HUDEP-2 (cell line): ENCODE measurements around the gene EPHX1.
A peak's percentile ranks its signal among the peaks of the same experiment; 100 is the strongest.
"Not testable (repeated sequence)": the region's sequence is repeated elsewhere in the genome, so short reads cannot be mapped to it uniquely, and the experiment has no call there.

Source experiments
- DNase-seq, 76 experiments: peaks; one replicate each; lab custom pipeline; 2025; ENCODE audit not compliant: unreplicated experiment in 76 of 76; lab: John Stamatoyannopoulos, UW

EPHX1 gene

GRCh38 chr1:225815526-225816178 is 5.7 kb downstream of the EPHX1 start:
- DNase-seq, result no peak

GRCh38 chr1:225816643-225817538 is 7.0 kb downstream of the EPHX1 start:
- no peak for DNase-seq

DNA sequence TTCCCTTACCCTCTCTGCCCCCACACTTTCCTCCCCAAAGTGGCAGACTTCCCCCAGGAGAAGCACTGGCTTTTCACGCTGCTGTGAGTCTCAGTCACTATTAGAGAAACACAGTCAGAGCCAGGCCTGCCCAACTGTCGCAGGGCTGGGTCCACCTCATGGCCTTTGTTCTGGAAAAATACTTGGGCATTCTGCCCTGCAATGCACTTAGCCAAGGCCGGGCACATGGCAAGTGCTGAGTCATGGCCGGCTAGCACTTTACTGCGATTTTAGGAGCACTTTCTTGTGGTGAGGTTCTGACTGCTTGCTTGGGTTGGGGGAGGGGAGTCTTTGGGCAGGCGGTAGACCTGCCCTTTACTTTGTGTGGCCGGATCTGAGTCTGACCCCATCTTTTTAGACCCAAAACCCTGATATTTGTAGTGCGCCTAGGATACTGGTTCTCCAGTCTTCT is 7.7 kb downstream of the EPHX1 start:
- DNase-seq, result peak in 69 of 76 experiments; percentile 32 to 85 (median 69)

GRCh38 chr1:225818229-225818628 is 8.3 kb downstream of the EPHX1 start:
- no peak for DNase-seq

DNA sequence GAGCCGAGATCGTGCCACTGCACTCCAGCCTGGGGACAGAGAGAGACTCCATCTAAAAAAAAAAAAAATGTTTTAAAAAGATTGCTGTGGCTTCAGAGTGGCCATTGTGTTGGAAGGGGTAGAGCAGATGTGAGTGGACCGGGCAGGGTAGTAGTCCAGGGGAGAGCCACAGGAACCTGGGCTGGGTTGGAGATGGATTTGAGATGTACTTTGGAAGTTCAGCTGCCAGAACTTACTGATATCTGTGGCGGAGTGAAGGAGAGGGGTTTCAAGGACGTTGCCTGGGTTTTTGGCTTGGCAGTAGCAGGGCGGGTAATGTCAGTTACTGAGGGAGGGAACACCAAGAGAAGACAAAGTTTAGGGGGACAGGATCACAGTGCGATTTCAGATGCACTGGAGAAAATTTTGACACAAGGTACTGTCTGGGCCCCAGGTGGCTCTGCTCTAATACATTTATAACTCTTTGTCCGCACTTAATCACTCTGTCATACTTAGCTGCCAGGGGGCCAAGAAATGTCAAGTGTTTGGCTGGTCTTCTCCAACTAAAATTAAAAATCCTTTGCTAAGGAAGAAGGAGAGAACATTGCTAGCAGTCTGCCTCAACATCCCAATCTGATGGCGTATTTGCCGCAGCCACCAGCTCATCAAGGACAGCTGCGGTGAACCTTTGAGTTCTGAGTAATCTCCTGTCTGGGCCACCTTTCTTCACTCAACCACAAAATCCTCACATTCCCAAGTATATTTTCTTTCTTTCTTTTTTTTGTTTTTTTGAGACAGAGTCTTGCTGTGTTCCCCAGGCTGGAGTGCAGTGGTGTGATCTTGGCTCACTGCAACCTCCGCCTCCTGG is 9.6 kb downstream of the EPHX1 start:
- DNase-seq, result no peak

DNA sequence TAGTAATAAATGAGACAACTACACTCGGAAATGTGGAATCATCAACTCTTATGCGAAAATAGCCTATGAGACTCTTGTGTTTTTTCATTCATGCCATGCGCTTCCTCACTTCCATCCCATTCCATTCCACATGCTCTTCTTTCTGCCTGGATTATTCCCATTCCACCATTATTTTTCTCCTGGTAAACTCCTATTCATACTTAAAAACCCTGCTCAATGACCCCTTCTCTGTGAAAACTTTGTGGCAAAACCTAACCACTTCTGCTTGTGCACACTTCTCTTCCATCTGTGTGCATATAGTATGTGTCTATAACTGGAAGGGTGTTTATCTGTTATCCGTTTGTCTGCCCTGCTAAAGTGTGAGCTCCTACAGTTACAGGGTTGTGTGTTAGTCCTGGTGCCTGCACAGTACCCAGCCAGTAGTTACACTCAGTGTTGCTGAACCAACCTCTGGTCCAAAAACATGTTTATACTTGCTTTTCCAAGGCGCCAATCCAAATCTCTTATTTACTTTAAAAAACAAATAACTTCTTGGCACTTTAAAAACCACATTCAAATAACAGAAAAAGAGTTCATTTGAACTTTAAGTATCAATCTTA is 10.7 kb downstream of the EPHX1 start:
- DNase-seq, result peak in 1 of 76 experiments; percentile 17

DNA sequence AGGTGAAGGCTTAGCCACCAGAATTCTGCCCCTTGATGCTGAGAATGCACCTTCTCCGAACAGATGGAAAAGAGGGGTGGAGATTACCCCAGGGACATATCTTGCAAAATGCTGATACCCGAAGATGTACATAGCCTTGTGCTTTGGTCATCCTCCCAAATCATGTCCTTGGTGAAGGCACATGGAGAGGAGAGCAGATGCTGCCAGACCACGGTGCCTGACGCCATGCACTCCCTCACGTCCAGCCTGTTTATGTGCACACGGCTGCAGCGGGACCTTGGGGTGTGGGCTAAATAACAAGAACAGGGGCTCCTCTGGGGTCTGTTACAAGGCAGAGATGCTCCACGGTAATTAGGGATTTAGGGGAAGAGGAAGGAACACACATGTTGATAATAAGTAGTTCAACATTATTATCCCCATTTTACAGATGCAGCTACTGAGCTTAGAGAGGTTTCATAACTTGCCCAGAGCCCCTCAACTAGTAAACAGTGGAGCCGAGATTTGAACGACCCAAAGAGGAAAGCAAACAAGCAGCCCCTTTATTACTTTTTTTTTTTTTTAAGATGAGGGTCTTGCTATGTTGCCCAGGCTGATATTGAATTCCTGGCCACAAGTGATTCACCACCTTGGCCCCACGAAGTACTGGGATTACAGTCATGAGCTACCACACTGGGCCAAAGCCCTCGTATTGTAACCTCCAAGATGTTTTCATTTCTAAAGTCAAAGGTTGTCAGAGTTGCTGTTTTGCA is 12.9 kb downstream of the EPHX1 start:
- no peak for DNase-seq

DNA sequence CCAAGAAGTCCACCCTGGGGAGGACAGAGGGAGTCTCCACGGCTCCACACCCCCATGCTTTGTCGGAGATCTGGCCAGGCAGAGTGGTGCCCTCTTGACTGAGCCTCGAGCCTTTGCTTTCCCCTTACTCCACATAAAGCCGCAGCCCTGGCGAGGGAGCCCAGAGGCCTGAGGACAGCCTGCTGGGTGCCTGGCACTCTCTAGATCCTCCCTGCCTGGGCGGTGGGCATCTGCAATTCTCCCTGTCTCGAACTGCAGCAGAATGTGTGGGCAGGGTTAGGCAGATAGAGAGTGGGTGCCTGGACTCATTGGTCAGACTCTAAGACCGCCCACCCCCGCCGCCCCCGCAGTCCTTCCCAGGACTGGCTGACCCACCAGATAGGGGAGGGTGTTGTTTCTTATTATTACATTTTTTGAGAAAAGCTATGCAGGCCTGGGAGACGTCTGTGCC is 13.9 kb downstream of the EPHX1 start:
- peak in 40 of 76 experiments; percentile 14 to 70 (median 36) for DNase-seq

DNA sequence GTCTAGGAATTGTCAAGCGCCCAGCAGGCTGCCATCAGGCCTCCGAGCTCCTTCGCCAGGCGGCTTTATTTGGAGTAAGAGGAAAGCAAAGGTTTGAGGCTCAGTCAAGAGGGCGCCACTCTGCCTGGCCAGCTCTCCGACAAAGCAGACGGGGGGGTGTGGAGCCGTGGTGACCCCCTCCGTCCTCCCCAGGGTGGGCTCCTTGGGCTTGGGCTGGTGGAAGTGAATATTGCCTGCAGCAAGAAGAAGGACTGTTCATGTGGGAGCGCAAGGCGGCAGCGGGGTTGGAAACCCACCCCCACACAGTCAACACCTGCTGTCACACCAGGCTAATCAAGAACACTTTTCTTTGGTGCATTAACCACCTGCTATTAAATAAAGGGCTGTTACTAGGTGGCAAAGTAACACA is 14.6 kb downstream of the EPHX1 start:
- no peak for DNase-seq

DNA sequence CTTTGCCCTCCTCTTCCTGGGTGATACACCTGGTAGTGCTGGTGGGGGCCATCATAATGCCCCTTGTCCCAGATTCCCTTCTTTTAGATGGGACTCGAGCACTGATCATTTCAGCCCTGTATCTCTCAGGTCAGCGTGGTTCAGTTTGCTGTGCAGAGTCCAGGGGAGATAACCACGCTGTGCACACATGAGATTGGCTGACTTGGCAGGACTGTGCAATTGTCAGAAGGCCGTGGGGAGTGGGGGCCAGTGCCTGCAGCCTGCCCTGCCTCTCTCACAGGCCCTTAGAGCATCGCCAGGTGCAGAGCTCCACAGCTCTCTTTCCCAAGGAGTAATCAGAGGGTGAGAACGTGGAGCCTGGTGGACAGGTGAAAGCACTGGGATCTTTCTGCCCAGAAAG is 15.2 kb downstream of the EPHX1 start:
- DNase-seq, result peak in 63 of 76 experiments; percentile 14 to 75 (median 50)

DNA sequence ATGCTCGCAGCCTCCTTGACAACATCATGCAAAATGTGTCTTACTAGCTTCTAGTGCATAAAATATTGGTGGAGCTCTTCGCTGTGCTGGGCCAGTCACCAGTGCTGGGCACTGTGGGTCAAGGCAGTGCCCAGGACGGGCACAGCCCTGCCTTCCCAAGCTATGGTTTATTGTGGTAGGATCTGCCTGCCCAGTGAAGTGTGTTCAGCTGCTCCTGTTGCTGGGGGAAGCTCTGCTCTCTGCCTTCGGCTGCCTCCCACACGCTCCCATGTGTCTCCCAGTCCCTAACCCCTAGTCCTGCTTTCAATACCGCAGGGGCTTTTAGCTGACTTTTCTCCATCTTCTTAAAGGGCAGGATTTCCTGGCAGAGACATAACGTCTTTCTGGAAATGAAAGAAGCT is 15.7 kb downstream of the EPHX1 start:
- no peak for DNase-seq

DNA sequence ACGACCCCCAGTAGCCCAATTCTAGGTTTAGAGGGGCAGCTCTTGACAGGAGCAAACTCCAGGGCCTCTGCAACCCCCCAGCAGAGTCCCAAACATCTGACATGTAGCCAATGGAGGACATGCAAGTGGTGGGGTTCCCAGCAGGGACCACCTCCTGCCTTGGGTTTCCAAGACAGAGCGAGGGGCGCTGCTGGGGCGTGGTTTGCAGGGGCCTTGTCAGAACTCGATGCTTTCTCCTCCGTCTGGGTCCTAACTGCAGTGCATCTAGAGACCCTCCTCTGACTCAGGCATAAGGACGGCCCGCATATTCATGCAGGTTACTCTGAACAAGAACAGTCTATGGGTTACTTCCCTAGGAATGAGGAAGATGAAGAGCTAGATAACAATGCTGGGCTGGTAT is 17.2 kb downstream of the EPHX1 start:
- no peak for DNase-seq

- DNase-seq, result no peak
Observed at GRCh38 chr1:225828706-225829345, 18.9 kb downstream of the EPHX1 start.

- no peak for DNase-seq
Observed at GRCh38 chr1:225830841-225831240, 20.9 kb downstream of the EPHX1 start.

- DNase-seq, result no peak
Observed at GRCh38 chr1:225834417-225835329, 24.7 kb downstream of the EPHX1 start.

- DNase-seq, result peak in 14 of 76 experiments; percentile 3 to 46 (median 16)
Observed at GRCh38 chr1:225835856-225836255, 25.9 kb downstream of the EPHX1 start.

DNA sequence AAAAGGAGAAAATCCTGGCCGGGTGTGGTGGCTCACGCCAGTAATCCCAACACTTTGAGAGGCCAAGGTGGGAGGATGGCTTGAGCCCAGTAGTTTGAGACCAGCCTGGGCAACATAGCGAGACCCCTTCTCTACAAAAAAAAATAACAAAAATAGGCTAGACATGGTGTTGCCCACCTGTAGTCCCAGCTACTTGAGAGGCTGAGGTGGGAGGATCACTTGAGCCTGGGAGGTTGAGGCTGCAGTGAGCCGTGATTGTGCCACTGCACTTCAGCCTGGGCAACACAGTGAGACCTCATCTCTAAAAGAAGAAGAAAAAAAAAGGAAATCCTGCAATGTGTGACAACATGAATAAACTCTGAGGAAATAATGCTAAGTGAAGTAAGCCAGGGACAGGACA is 26.4 kb downstream of the EPHX1 start:
- DNase-seq, result not testable (repeated sequence)

- no peak for DNase-seq
Observed at GRCh38 chr1:225838793-225839192, 28.9 kb downstream of the EPHX1 start.
